ENCODE measurements around the gene WSB2.

DNA sequence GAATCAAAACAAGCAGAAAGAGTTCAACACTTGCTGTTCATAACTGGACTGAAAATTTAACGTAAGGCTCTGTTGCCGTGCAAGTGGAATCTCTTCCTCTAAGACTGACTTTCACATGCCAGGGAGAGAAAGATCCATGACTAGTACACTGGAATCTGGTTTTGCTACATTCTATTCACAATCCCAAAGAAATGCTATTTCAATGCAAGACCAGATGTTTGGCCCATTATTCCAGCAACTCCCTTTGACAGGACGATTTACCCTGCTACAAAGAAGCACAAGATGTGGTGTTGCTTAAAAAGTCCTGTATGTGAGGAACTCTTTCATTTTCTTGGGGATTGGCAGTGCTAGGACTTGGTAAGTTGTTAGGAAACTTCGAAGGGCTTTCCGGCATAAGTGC lies 27.1 kb downstream of the WSB2 start:
- TF ChIP-seq, protein P1, sequence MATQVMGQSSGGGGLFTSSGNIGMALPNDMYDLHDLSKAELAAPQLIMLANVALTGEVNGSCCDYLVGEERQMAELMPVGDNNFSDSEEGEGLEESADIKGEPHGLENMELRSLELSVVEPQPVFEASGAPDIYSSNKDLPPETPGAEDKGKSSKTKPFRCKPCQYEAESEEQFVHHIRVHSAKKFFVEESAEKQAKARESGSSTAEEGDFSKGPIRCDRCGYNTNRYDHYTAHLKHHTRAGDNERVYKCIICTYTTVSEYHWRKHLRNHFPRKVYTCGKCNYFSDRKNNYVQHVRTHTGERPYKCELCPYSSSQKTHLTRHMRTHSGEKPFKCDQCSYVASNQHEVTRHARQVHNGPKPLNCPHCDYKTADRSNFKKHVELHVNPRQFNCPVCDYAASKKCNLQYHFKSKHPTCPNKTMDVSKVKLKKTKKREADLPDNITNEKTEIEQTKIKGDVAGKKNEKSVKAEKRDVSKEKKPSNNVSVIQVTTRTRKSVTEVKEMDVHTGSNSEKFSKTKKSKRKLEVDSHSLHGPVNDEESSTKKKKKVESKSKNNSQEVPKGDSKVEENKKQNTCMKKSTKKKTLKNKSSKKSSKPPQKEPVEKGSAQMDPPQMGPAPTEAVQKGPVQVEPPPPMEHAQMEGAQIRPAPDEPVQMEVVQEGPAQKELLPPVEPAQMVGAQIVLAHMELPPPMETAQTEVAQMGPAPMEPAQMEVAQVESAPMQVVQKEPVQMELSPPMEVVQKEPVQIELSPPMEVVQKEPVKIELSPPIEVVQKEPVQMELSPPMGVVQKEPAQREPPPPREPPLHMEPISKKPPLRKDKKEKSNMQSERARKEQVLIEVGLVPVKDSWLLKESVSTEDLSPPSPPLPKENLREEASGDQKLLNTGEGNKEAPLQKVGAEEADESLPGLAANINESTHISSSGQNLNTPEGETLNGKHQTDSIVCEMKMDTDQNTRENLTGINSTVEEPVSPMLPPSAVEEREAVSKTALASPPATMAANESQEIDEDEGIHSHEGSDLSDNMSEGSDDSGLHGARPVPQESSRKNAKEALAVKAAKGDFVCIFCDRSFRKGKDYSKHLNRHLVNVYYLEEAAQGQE (IDR thresholded peaks at IDR 0.05; ENCODE audit: insufficient read depth in 1 of 2, low read depth in 2 of 2, low read length in 2 of 2), result no peak
- no peak for TF ChIP-seq TAF1 (IDR thresholded peaks at IDR 0.05; ENCODE audit: borderline replicate concordance, insufficient read depth, low read length)
- TF ChIP-seq FOXP2 (optimal IDR thresholded peaks at IDR 0.05; ENCODE audit: borderline replicate concordance, extremely low read depth, extremely low read length, insufficient read depth), result no peak
- TF ChIP-seq SIN3A (IDR thresholded peaks at IDR 0.05; ENCODE audit: borderline replicate concordance, insufficient read depth, low read length), result no peak
